OCI-LY1 (cell line): ENCODE results near the gene GRK6.

Experiments
- EZH2 ChIP-seq: fragments of 200-600 bp; sonication (generic), shearing (Covaris generic); IDR thresholded peaks from 2 replicates; pipeline ENCODE4 v1.8.0; 2017; ENCODE audit warnings: borderline replicate concordance, mixed run types, mild to moderate bottlenecking, antibody characterized with exemption, low read length, moderate library complexity, mixed read lengths
- TF ChIP-seq, protein P1 (sequence below): fragments of 200-600 bp; sonication (generic), shearing (Covaris generic); IDR thresholded peaks from 2 replicates; pipeline ENCODE4 v1.5.1; 2017; ENCODE audit warnings: mild to moderate bottlenecking, antibody characterized with exemption, low read length, moderate library complexity, mixed read lengths

DNA sequence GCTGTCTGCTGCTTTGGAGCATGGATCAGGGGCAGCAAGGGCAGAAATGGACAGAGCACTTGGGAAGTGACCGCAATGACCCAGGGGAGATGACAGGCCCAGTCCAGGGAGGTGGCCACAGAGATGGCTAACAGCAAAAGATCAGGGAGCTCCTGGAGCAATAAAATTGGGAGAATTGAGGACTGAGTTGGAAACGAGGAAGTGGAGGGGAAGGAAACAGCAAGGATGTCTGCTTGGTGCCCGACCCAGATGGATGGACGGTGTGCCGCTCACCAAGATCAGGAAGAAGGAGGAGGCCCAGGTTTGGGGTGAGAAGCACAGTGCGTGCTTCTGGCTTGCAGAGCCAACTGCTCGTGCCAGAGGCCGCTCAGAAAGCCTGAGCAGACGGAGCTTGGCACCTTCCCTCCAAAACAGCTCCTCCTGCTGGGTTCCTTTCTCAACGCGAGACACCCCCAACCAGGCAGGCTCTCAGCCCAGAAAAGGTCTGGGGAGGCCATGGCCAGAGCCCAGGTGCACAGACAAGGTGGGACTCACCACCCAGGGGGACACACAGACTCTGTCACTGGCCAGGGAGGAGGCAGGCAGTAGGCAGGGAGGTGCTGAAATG is 44.0 kb upstream of the GRK6 start:
- TF ChIP-seq, protein P1, sequence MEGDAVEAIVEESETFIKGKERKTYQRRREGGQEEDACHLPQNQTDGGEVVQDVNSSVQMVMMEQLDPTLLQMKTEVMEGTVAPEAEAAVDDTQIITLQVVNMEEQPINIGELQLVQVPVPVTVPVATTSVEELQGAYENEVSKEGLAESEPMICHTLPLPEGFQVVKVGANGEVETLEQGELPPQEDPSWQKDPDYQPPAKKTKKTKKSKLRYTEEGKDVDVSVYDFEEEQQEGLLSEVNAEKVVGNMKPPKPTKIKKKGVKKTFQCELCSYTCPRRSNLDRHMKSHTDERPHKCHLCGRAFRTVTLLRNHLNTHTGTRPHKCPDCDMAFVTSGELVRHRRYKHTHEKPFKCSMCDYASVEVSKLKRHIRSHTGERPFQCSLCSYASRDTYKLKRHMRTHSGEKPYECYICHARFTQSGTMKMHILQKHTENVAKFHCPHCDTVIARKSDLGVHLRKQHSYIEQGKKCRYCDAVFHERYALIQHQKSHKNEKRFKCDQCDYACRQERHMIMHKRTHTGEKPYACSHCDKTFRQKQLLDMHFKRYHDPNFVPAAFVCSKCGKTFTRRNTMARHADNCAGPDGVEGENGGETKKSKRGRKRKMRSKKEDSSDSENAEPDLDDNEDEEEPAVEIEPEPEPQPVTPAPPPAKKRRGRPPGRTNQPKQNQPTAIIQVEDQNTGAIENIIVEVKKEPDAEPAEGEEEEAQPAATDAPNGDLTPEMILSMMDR: peak; percentile 49
- no peak for TF ChIP-seq EZH2
